Measurements from ENCODE around the gene HBD.
"Not testable (repeated sequence)": the region's sequence is repeated elsewhere in the genome, so short reads cannot be mapped to it uniquely, and the experiment has no call there.

Gene HBD

GRCh38 chr11:5253440-5253839 is 19.2 kb upstream of the HBD start:
- not testable (repeated sequence) for DNase-seq (ENCODE audit: low read depth, low spot score)

- DNase-seq (ENCODE audit: low read depth, low spot score): no peak
Observed at GRCh38 chr11:5252919-5253265, 18.6 kb upstream of the HBD start.

- no peak for DNase-seq (ENCODE audit: low read depth, low spot score)
Observed at GRCh38 chr11:5252192-5252918, 18.1 kb upstream of the HBD start.

- DNase-seq (ENCODE audit: low read depth, low spot score): no peak
Observed at GRCh38 chr11:5251746-5252145, 17.5 kb upstream of the HBD start.

DNA sequence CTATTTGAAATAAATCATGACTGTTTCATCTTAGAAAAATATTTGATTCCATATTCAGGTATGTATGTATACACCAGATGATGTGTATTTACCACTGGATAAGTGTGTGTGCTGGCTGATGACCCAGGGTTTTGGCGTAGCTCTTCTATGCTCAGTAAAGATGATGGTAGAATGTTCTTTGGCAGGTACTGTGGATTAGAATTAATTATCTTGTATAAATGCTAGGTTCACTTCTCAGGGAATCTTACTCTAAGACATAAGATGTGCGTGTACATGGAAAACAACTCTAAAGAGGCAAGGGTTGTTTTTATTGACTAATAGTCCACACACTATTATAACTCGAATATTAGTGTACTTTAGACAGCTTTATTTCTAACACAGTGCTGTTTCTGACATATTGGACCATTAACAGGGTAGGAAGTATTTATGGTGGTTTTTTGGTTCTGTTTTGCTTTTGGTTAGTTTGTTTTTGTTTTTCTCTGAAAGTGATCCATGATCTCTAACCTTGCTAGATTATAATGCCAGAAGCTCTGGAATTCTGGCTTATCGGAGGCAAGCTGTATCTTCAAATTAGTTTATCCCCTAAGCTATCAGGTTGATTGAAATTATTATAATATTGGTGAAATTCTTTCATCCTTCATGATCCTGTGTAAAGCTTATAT is 16.4 kb upstream of the HBD start:
- no peak for DNase-seq (ENCODE audit: low read depth, low spot score)

DNA sequence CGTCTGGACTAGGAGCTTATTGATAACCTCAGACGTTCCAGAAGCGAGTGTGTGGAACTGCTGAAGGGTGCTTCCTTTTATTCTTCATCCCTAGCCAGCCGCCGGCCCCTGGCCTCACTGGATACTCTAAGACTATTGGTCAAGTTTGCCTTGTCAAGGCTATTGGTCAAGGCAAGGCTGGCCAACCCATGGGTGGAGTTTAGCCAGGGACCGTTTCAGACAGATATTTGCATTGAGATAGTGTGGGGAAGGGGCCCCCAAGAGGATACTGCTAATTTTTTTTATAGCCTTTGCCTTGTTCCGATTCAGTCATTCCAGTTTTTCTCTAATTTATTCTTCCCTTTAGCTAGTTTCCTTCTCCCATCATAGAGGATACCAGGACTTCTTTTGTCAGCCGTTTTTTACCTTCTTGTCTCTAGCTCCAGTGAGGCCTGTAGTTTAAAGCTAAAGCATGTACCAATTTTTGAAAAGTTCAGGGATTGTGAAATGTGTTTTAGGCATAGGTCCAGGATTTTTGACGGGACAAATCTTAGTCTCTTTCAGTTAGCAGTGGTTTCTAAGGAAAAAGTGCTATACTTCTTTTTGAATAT is 15.6 kb upstream of the HBD start, which contains the start of gene HBG1:
HBG1 (minus strand) TSS at position 51 of the 590 bp plus-strand sequence. CDS start 53 bp downstream, outside the sequence.
- not testable (repeated sequence) for DNase-seq (ENCODE audit: low read depth, low spot score)

GRCh38 chr11:5248498-5248897 is 14.2 kb upstream of the HBD start:
- not testable (repeated sequence) for DNase-seq (ENCODE audit: low read depth, low spot score)

- no peak for DNase-seq (ENCODE audit: low read depth, low spot score)
Observed at GRCh38 chr11:5247472-5248192, 13.3 kb upstream of the HBD start.

GRCh38 chr11:5246772-5247471 is 12.6 kb upstream of the HBD start:
- no peak for DNase-seq (ENCODE audit: low read depth, low spot score)

- DNase-seq (ENCODE audit: low read depth, low spot score): no peak
Observed at GRCh38 chr11:5245155-5245554, 10.9 kb upstream of the HBD start.

DNA sequence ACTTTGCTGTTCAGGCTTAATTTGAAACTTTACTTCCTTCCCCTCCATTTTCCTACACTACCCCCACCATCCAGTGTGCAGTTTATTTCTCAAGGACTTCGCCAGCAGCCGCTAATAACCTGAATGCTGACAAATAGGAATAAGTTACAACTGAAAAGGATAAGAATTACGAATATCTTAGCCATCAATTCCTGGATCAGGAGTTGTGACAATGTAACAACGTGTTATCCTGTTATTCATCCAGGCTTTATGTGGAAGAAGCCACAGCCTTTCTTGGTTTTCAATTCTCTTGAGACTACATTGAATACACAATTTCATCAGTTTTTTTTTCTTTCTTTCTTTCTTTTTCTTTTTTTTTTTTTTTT is 9.5 kb upstream of the HBD start:
- DNase-seq (ENCODE audit: low read depth, low spot score): no peak

- DNase-seq (ENCODE audit: low read depth, low spot score): no peak
Observed at GRCh38 chr11:5242933-5243815, 8.9 kb upstream of the HBD start.

DNA sequence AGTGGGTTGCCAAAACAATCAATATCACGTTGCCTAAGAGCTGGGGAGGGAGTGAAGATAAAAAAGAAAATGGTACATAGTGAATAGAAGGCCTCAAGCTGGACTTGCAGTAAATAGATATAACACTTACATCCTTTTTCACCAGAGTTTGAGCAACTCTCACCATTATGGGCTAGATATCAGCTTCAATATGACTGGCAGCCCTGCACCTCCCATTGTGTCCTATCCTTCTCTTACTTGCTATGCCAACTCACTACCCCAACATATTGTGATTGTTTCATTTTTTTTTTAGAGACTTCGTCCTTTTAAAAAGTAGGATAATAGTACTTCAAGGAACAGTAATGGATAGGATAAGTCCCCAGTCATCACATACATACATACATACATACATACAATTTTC is 7.9 kb upstream of the HBD start:
- no peak for DNase-seq (ENCODE audit: low read depth, low spot score)

- no peak for DNase-seq (ENCODE audit: low read depth, low spot score)
Observed at GRCh38 chr11:5241458-5241857, 7.2 kb upstream of the HBD start.

DNA sequence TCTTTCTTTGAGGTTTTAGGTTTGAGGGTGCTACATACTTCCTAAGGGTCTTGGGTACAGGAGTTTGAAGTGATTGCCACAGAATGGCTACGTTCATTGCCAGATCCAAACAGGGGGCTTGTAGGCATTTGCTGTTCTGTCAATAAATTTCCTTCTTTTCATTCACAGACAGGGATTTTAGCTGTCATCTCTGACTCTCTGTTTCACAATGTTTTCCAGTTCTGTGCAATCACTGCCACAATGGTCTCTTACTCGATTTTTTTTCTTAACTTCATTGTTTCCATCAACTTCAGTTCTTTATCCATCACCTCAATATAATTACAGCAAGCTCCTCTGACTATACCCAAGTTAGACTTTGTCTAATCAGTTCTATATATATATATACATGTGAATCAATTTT is 6.2 kb upstream of the HBD start:
- DNase-seq (ENCODE audit: low read depth, low spot score): no peak

DNA sequence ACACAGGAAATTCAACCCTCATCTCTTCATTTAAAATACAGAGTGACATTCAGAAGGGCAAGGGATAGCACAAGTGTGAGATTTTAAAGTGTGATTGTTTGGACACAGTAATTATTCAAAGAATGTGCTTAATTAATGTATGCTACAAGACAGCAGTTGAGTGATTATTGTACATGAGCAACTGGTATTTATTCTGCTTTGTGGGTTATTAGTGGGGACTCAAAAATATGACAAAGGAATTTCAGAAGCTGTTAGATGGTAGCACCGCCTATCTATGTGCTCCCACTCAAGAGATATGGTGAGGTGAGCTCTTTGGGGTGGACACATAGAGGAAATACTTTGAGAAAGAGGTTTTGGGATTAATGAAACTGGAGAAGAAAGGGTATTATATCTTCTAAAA is 5.8 kb upstream of the HBD start:
- no peak for DNase-seq (ENCODE audit: low read depth, low spot score)

DNA sequence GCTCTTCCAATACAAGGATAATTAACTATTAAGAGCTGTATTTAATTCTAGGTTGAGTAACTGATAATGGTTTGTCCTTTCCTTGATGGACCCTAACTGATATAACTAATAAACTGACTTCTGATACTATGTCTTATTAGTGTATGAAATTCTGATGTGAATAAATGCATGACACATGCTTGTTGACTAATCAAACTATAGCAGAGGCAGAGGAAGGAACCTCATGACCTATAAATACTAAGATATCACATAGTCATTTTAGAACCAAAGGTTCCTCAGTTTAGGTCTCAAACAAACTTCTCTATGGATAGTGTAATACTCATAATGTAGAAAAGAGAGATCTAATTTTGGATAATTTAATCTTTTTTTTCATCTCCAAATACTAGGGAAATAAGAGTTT is 4.8 kb upstream of the HBD start:
- no peak for DNase-seq (ENCODE audit: low read depth, low spot score)

DNA sequence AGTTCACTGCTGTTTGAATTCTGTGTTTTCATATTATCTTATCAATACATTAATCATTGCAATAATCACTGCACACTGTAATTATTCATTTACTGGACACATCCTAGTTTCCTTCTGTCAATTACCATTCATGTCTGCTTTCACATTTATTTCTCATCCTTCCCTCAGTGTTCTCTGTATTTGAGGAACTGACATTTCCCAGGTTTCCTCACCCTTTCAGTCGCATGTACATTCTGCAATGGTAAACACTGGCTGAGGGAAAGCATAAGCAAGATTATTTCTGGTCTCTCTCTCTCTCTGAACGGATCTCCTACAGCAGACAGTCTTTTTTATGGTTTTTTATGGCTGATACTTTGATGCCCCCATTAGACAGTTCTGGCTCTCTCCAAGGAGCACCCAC is 4.2 kb upstream of the HBD start:
- DNase-seq (ENCODE audit: low read depth, low spot score): no peak

GRCh38 chr11:5237420-5237819 is 3.1 kb upstream of the HBD start:
- DNase-seq (ENCODE audit: low read depth, low spot score): no peak

DNA sequence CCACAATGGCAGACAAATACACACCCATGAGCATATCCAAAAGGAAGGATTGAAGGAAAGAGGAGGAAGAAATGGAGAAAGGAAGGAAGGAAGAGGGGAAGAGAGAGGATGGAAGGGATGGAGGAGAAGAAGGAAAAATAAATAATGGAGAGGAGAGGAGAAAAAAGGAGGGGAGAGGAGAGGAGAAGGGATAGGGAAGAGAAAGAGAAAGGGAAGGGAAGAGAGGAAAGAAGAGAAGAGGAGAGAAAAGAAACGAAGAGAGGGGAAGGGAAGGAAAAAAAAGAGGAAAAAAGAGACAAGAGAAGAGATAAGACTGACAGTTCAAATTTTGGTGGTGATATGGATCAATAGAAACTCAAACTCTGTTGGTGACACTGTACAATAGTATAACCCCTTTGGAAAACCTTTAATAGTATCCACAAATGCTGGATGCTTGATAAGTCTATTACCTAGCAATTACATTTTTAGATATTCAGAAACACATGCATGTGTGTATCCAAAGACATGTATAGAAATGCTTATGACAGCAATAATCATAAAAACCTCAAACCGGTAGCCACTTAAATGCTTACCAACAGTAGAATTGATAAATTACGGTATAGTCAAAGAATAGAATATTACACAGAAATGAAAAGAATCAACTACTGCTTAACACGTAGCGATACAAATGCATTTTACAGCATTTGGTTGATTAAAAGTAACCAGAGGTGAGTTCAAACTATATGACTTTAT is 1.2 kb upstream of the HBD start:
- no peak for DNase-seq (ENCODE audit: low read depth, low spot score)

All from smooth muscle cell of the brain vasculature (primary cell).